Loucy (cell line): Measurements from ENCODE around the gene SRRM5.

Source experiments
- H2AFZ ChIP-seq: fragments of 200-600 bp; sonication (generic); 2 replicates; pipeline ENCODE4 v1.6.0; 2016; ENCODE audit warnings: antibody characterized with exemption, mild to moderate bottlenecking, low read length, moderate library complexity
- H3F3A ChIP-seq: fragments of 200-600 bp; 2 replicates; pipeline ENCODE4 v1.6.0; 2016; ENCODE audit warnings: antibody characterized with exemption, low read depth, mild to moderate bottlenecking
- H3K27me3 ChIP-seq: fragments of 200-600 bp; sonication (generic); 2 replicates; pipeline ENCODE4 v1.6.1; 2014; ENCODE audit warnings: low read length, mild to moderate bottlenecking; ENCODE audit not compliant: insufficient read depth, poor library complexity, severe bottlenecking
- H3K36me3 ChIP-seq: fragments of 200-600 bp; sonication (generic); 2 replicates; pipeline ENCODE4 v1.6.1; 2016; ENCODE audit warnings: low read length; ENCODE audit not compliant: insufficient read depth
- H3K4me1 ChIP-seq: fragments of 200-600 bp; sonication (generic); 2 replicates; pipeline ENCODE4 v1.5.1; 2014; ENCODE audit warnings: low read length, mild to moderate bottlenecking; ENCODE audit not compliant: insufficient read depth, poor library complexity, severe bottlenecking
- H3K4me2 ChIP-seq: fragments of 200-600 bp; sonication (generic); 2 replicates; pipeline ENCODE4 v1.6.0; 2014; ENCODE audit warnings: antibody characterized with exemption, low read length, low read depth, mild to moderate bottlenecking; ENCODE audit not compliant: poor library complexity, severe bottlenecking
- H3K4me3 ChIP-seq: fragments of 200-600 bp; sonication (generic); 2 replicates; pipeline ENCODE4 v1.5.1; 2014; ENCODE audit warnings: low read length, mild to moderate bottlenecking, mixed read lengths; ENCODE audit not compliant: poor library complexity, severe bottlenecking
- H3K79me2 ChIP-seq: fragments of 200-600 bp; sonication (generic); 2 replicates; pipeline ENCODE4 v1.6.1; 2014; ENCODE audit warnings: low read length; ENCODE audit not compliant: insufficient read depth
- H3K9ac ChIP-seq: fragments of 200-600 bp; sonication (generic); 2 replicates; pipeline ENCODE4 v1.6.0; 2014; ENCODE audit warnings: mild to moderate bottlenecking, low read depth, low read length, moderate library complexity; ENCODE audit not compliant: poor library complexity, severe bottlenecking
- H3K9me2 ChIP-seq: fragments of 200-600 bp; sonication (generic); replicated peaks from 2 replicates; pipeline ENCODE4 v1.6.1; 2016; ENCODE audit warnings: low read depth, low read length, mixed read lengths
- H3K9me3 ChIP-seq: fragments of 200-600 bp; sonication (generic); 2 replicates; pipeline ENCODE4 v1.6.1; 2014; ENCODE audit warnings: mild to moderate bottlenecking, antibody characterized with exemption, low read length, low read depth; ENCODE audit not compliant: insufficient read depth
- H4K20me1 ChIP-seq: fragments of 200-600 bp; sonication (generic); 2 replicates; pipeline ENCODE4 v1.6.0; 2014; ENCODE audit warnings: antibody characterized with exemption, low read length, mild to moderate bottlenecking; ENCODE audit not compliant: insufficient read depth, poor library complexity, severe bottlenecking
- CTCF ChIP-seq: fragments of 200-600 bp; sonication (generic); conservative IDR thresholded peaks from 2 replicates; pipeline ENCODE4 v1.5.1; 2014; ENCODE audit warnings: mild to moderate bottlenecking, antibody characterized with exemption, low read length
- EZH2phosphoT487 ChIP-seq: fragments of 200-600 bp; IDR thresholded peaks from 2 replicates; pipeline ENCODE4 v1.6.1; 2018; ENCODE audit warnings: antibody characterized with exemption, mild to moderate bottlenecking, moderate library complexity, borderline replicate concordance

SRRM5 gene

GRCh38 chr19:43664018-43664417 lies 52.1 kb downstream of the SRRM5 start:
- Histone ChIP-seq H3K4me3 (peak overlapping the region; percentile 59), H2AFZ (no peak overlapping the region), H3F3A (no peaks in the 10 kb centered on the region), H3K36me3 (no peaks in the 10 kb centered on the region), H3K4me2 (peak overlapping the region; percentile 75), H3K79me2 (no peaks in the 10 kb centered on the region; the same call in 1 of the 2 replicates), H3K4me1 (peaks cover 27% of the 10 kb centered on the region), H3K9me3 (no peaks in the 10 kb centered on the region), H4K20me1 (no peaks in the 10 kb centered on the region), H3K9me2 (no peaks in the 10 kb centered on the region), H3K9ac (peak overlapping the region; percentile 48), H3K27me3 (no peaks in the 10 kb centered on the region)
- no peak for TF ChIP-seq CTCF
- no peak for TF ChIP-seq EZH2phosphoT487
